IMR-90 (cell line): ENCODE data around the gene RIC8A. TPM values are rescaled to one million over a fixed set of nuclear protein-coding genes. Genes with fewer than 3 reads are reported as not detected.
"Not testable (repeated sequence)": the region's sequence is repeated elsewhere in the genome, so short reads cannot be mapped to it uniquely, and the experiment has no call there.

Source experiments
- ATAC-seq: fragments of 200-7000 bp; cut with Tn5 transposase; 2 replicates; pipeline ENCODE4 v1.9.1; 2020; ENCODE audit warnings: low read depth, mild to moderate bottlenecking, moderate library complexity
- BruUV-seq: library from RNA; stranded (reverse); fragments of 400-500 nt; replicated peaks from 2 replicates; lab custom pipeline; 2021; lab: Mats Ljungman, UMichigan
- CTCF ChIA-PET: fragments of 300-600 bp; formaldehyde crosslinking; extraction: SDS; loops from one replicate; lab custom pipeline; 2021; ENCODE audit warnings: antibody characterized with exemption; lab: Yijun Ruan, JAX
- POLR2A ChIA-PET: fragments of 300-600 bp; sonication (Branson Sonifier 250); formaldehyde crosslinking; loops from one replicate; lab custom pipeline; 2022; ENCODE audit warnings: antibody characterized with exemption; ENCODE audit not compliant: unreplicated experiment; lab: Charles Lee
- DNase-seq: peaks from one replicate; pipeline ENCODE4 v3.0.0; 2013
- H2AFZ ChIP-seq: replicated peaks from 2 replicates; pipeline ENCODE3; 2013; ENCODE audit warnings: low read length, mild to moderate bottlenecking; ENCODE audit not compliant: poor library complexity
- H2AK5ac ChIP-seq: 2 replicates; pipeline ENCODE4 v1.6.1; 2013; ENCODE audit warnings: low read depth, low read length, inconsistent platforms
- H2AK9ac ChIP-seq: replicated peaks from 2 replicates; pipeline ENCODE3; 2013; ENCODE audit warnings: mild to moderate bottlenecking, low read depth, low read length, moderate library complexity; ENCODE audit not compliant: poor library complexity
- H2BK120ac ChIP-seq: 2 replicates; pipeline ENCODE4 v1.6.1; 2013; ENCODE audit warnings: low read depth, low read length, inconsistent platforms
- H2BK15ac ChIP-seq: 3 replicates; pipeline ENCODE4 v1.6.1; 2013; ENCODE audit warnings: low read depth, low read length, inconsistent platforms
- H2BK20ac ChIP-seq: 2 replicates; pipeline ENCODE4 v1.6.1; 2013; ENCODE audit warnings: low read depth, mild to moderate bottlenecking, inconsistent platforms, low read length, moderate library complexity
- H2BK5ac ChIP-seq: 2 replicates; pipeline ENCODE4 v1.6.1; 2013; ENCODE audit warnings: mild to moderate bottlenecking, low read depth, low read length, inconsistent platforms; ENCODE audit not compliant: poor library complexity, severe bottlenecking
- H3K14ac ChIP-seq: replicated peaks from 2 replicates; pipeline ENCODE4 v1.6.1; 2013; ENCODE audit warnings: low read depth, low read length, inconsistent platforms
- H3K18ac ChIP-seq: 2 replicates; pipeline ENCODE4 v1.6.1; 2013; ENCODE audit warnings: low read depth, low read length, control low read depth
- H3K23ac ChIP-seq: 2 replicates; pipeline ENCODE4 v1.6.1; 2013; ENCODE audit warnings: low read depth, low read length, inconsistent platforms
- H3K27ac ChIP-seq: 2 replicates; pipeline ENCODE4 v1.5.1; 2013; ENCODE audit warnings: mild to moderate bottlenecking, control low read depth, low read length; ENCODE audit not compliant: insufficient read depth
- H3K27me3 ChIP-seq: 2 replicates; pipeline ENCODE4 v1.6.1; 2013; ENCODE audit warnings: low read length; ENCODE audit not compliant: control insufficient read depth, insufficient read depth
- H3K36me3 ChIP-seq: 2 replicates; pipeline ENCODE4 v1.6.1; 2013; ENCODE audit warnings: low read length, mixed read lengths; ENCODE audit not compliant: control insufficient read depth, insufficient read depth
- H3K4ac ChIP-seq: 2 replicates; pipeline ENCODE4 v1.6.1; 2013; ENCODE audit warnings: low read depth, low read length, inconsistent platforms
- H3K4me1 ChIP-seq: 2 replicates; pipeline ENCODE4 v1.6.1; 2013; ENCODE audit warnings: low read length, mixed read lengths; ENCODE audit not compliant: control insufficient read depth, insufficient read depth
- H3K4me2 ChIP-seq: 2 replicates; pipeline ENCODE4 v1.6.1; 2013; ENCODE audit warnings: low read depth, mild to moderate bottlenecking, control low read depth, low read length, moderate library complexity
- H3K4me3 ChIP-seq: 2 replicates; pipeline ENCODE4 v1.5.1; 2013; ENCODE audit warnings: low read depth, mild to moderate bottlenecking, control low read depth, low read length, moderate library complexity; ENCODE audit not compliant: insufficient read depth
- H3K56ac ChIP-seq: 2 replicates; pipeline ENCODE4 v1.6.1; 2013; ENCODE audit warnings: low read length, inconsistent platforms; ENCODE audit not compliant: insufficient read depth; ENCODE audit errors: extremely low read depth
- H3K79me1 ChIP-seq, 2 experiments: 2 replicates each; pipeline ENCODE4 v1.6.1; 2013; ENCODE audit warnings: low read length in 2 of 2, inconsistent platforms in 1 of 2, low read depth in 1 of 2
- H3K9ac ChIP-seq: 2 replicates; pipeline ENCODE4 v1.6.1; 2013; ENCODE audit warnings: low read depth, low read length, control low read depth
- H3K9me1 ChIP-seq: 2 replicates; pipeline ENCODE4 v1.6.1; 2013; ENCODE audit warnings: low read length, inconsistent platforms; ENCODE audit not compliant: insufficient read depth
- H3K9me3 ChIP-seq: 2 replicates; pipeline ENCODE4 v1.6.1; 2013; ENCODE audit warnings: low read length; ENCODE audit not compliant: control insufficient read depth, insufficient read depth
- H4K20me1 ChIP-seq: 2 replicates; pipeline ENCODE4 v1.6.1; 2013; ENCODE audit warnings: low read length, inconsistent platforms; ENCODE audit not compliant: insufficient read depth
- H4K5ac ChIP-seq: 2 replicates; pipeline ENCODE4 v1.6.1; 2013; ENCODE audit warnings: mild to moderate bottlenecking, low read depth, low read length, control low read depth
- H4K8ac ChIP-seq, 2 experiments: 2 replicates each; pipeline ENCODE4 v1.6.1; 2013; ENCODE audit warnings: low read depth in 2 of 2, low read length in 2 of 2, control low read depth in 1 of 2, inconsistent platforms in 1 of 2
- H4K91ac ChIP-seq: 2 replicates; pipeline ENCODE4 v1.6.1; 2013; ENCODE audit warnings: low read depth, low read length, inconsistent platforms; ENCODE audit not compliant: insufficient read depth
- CTCF ChIP-seq: conservative IDR thresholded peaks from 2 replicates; pipeline ENCODE4 v1.5.1; 2012; ENCODE audit warnings: mild to moderate bottlenecking, low read depth, low read length, improper control_type of control experiment
- WGBS, 2 experiments: methylation state at CpG; one replicate each; pipeline versions ENCODE4 v1.1.5 to v1.1.7; 2013; ENCODE audit warnings: missing lambda C conversion rate in 2 of 2; ENCODE audit not compliant: insufficient read length in 1 of 2; ENCODE audit errors: extremely low coverage in 2 of 2; 5-methylcytosine and 5-hydroxymethylcytosine counted together
- dilution Hi-C: fragments of 300-500 bp; cut with HindIII; formaldehyde crosslinking; loops from one replicate; pipeline ENCODE4 v1.14.3; 2018; ENCODE audit warnings: low sequenced_read_pairs; ENCODE audit not compliant: unreplicated experiment
- in situ Hi-C: fragments of 300-500 bp; cut with MboI; formaldehyde crosslinking; loops from 3 replicates; pipeline ENCODE4 v1.14.3; 2019; ENCODE audit warnings: low sequenced_read_pairs, inconsistent platforms, mixed read lengths
- intact Hi-C: fragments of 100-400 bp; cut with micrococcal nuclease; formaldehyde crosslinking; loops from 2 replicates; pipeline ENCODE4 v1.10.0; 2022
- polyA plus RNA-seq, 3 experiments: library from polyadenylated mRNA; depleted of rRNA; stranded (reverse); fragments of >200 nt; gene quantifications; 2 replicates each; pipeline ENCODE4 v1.2.3, GENCODE V29; 2012; ENCODE audit warnings: low replicate concordance in 1 of 3
- total RNA-seq: library from RNA; depleted of rRNA; stranded (reverse); fragments of >200 nt; gene quantifications from 2 replicates; pipeline ENCODE4 v1.2.3, GENCODE V29; 2012

RIC8A gene
- total and polyA plus RNA-seq, 2 of the 4 experiments (the other 2 are of a cell fraction) = 129 to 188 TPM

GRCh38 chr11:189843-190311 is 17.6 kb upstream of the RIC8A start:
- 69% methylated on average over 3 of the region's 25 CpGs; no CpG with 5 or more reads in 1 of the 2 experiments for WGBS, 2 experiments
- H2BK5ac ChIP-seq, H4K5ac ChIP-seq, H3K9ac ChIP-seq, H4K8ac ChIP-seq, H2BK20ac ChIP-seq, H3K18ac ChIP-seq, dilution Hi-C loops, H3K23ac ChIP-seq, H3K36me3 ChIP-seq, H3K4ac ChIP-seq, CTCF ChIA-PET, POLR2A ChIA-PET, H3K27ac ChIP-seq, H3K9me3 ChIP-seq, H3K4me2 ChIP-seq, H3K9me1 ChIP-seq, H2BK120ac ChIP-seq, intact Hi-C loops, H3K56ac ChIP-seq, H3K4me3 ChIP-seq, H2AFZ ChIP-seq, H2BK15ac ChIP-seq, in situ Hi-C loops, H3K79me1 ChIP-seq, H3K4me1 ChIP-seq, H3K14ac ChIP-seq, H3K27me3 ChIP-seq, DNase-seq, H4K91ac ChIP-seq, H4K20me1 ChIP-seq, H2AK9ac ChIP-seq, H2AK5ac ChIP-seq, BruUV-seq: not testable (repeated sequence)
- TF ChIP-seq CTCF = 0 out of 2 replicates have a peak, but pooled peaks have one; percentile 18
- peak; percentile 58 for ATAC-seq

- H4K20me1 ChIP-seq, in situ Hi-C loops, H4K91ac ChIP-seq: not testable (repeated sequence)
These were observed 17.0 kb upstream of the RIC8A start for GRCh38 chr11:190546-190945.

More at GRCh38 chr11:190546-190945, 17.0 kb upstream of the RIC8A start:
- H2BK120ac ChIP-seq, ATAC-seq, H3K9me3 ChIP-seq, H3K56ac ChIP-seq, H2BK15ac ChIP-seq, H2BK5ac ChIP-seq, DNase-seq, POLR2A ChIA-PET, H3K18ac ChIP-seq, H4K5ac ChIP-seq, H2AK5ac ChIP-seq, H3K27ac ChIP-seq, H3K4me2 ChIP-seq, H3K4ac ChIP-seq, H3K4me3 ChIP-seq, BruUV-seq, CTCF ChIA-PET, H3K9me1 ChIP-seq, H3K4me1 ChIP-seq, H3K27me3 ChIP-seq, H3K14ac ChIP-seq, dilution Hi-C loops, H2AFZ ChIP-seq, H3K23ac ChIP-seq, intact Hi-C loops, H3K9ac ChIP-seq, H3K36me3 ChIP-seq, H2AK9ac ChIP-seq, H3K79me1 ChIP-seq, H2BK20ac ChIP-seq, H4K8ac ChIP-seq: not testable (repeated sequence)
- WGBS, 2 experiments = no CpG with 5 or more reads among the region's 5 CpGs
